ENCODE results near the gene SEMA6B.

The SEMA6B gene

DNA sequence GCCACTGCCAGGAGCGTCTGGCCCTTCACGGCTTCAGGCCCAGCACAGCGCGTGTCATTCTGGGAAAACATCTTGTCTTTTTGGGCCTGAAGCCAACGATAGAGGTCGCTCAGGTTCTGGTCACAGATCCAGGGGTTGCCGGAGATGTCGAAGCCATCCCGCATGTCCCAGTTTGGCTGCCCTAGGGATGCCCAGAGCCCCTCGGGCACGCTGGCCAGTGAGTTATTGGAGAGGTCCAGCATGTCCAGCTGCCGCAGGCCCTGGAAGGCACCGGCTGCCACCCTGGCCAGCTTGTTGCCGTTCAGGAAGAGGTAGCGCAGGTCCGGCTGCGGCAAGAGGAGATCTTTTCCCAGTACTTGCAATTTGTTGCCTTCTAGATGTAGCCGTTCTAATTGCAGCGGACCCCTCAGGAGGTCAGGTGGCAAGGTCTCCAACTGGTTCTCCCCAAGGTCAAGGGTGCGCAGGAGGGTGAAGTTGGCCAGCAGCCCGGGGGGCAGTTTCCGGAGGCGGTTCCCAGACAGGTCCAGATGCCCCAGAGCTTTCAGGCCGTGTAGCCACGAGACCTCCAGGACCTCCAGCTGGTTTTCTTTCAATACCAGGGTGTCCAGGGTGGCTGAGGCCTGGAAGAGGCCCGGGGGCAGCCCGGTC lies 21.4 kb downstream of the SEMA6B start:
- H3K27me3 ChIP-seq (ENCODE audit: insufficient read depth, poor library complexity, severe bottlenecking), result no peaks in the 10 kb centered on the region
- H3K9me3 ChIP-seq (ENCODE audit: severe bottlenecking), result no peaks in the 10 kb centered on the region
- no peak overlapping the region for H3K4me3 ChIP-seq (ENCODE audit: severe bottlenecking)
- no peak for DNase-seq (ENCODE audit: low spot score)
- H3K36me3 ChIP-seq (ENCODE audit: low read depth), result no peaks in the 10 kb centered on the region
- no peak for ATAC-seq (ENCODE audit: low read depth)
- no peak overlapping the region for H3K27ac ChIP-seq (ENCODE audit: poor library complexity, severe bottlenecking)
- TF ChIP-seq, protein P1, sequence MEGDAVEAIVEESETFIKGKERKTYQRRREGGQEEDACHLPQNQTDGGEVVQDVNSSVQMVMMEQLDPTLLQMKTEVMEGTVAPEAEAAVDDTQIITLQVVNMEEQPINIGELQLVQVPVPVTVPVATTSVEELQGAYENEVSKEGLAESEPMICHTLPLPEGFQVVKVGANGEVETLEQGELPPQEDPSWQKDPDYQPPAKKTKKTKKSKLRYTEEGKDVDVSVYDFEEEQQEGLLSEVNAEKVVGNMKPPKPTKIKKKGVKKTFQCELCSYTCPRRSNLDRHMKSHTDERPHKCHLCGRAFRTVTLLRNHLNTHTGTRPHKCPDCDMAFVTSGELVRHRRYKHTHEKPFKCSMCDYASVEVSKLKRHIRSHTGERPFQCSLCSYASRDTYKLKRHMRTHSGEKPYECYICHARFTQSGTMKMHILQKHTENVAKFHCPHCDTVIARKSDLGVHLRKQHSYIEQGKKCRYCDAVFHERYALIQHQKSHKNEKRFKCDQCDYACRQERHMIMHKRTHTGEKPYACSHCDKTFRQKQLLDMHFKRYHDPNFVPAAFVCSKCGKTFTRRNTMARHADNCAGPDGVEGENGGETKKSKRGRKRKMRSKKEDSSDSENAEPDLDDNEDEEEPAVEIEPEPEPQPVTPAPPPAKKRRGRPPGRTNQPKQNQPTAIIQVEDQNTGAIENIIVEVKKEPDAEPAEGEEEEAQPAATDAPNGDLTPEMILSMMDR (IDR thresholded peaks at IDR 0.05; ENCODE audit: poor library complexity, severe bottlenecking), result no peak
- no peaks in the 10 kb centered on the region for H3K4me1 ChIP-seq (ENCODE audit: insufficient read depth, poor library complexity, severe bottlenecking)

DNA sequence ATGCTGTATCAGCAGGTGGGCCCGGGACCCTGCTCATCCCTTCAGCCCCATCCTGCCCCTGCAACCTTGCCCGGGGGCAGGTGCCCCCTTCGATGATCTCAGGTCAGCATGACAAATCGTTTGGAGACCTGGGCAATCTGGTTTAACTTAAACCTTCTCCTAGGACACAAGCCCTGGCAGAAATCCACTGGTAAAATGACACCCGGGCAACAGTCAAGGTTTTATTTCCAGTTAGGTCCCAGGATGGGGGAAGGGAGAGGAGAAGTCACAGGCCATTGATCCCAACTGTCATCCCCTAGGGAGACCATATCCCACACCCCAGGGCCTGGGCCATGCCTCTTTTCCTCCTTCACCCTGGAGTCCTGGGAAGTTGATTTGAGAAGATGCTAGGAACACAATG lies 22.7 kb downstream of the SEMA6B start:
- Histone ChIP-seq H3K27ac (ENCODE audit: poor library complexity, severe bottlenecking) (no peak overlapping the region), H3K4me1 (ENCODE audit: insufficient read depth, poor library complexity, severe bottlenecking) (no peaks in the 10 kb centered on the region), H3K9me3 (ENCODE audit: severe bottlenecking) (no peaks in the 10 kb centered on the region), H3K36me3 (ENCODE audit: low read depth) (no peaks in the 10 kb centered on the region), H3K4me3 (ENCODE audit: severe bottlenecking) (no peak overlapping the region), H3K27me3 (ENCODE audit: insufficient read depth, poor library complexity, severe bottlenecking) (no peaks in the 10 kb centered on the region)
- DNase-seq (ENCODE audit: low spot score) (no peak), ATAC-seq (ENCODE audit: low read depth) (no peak)
- TF ChIP-seq, protein P1 (IDR thresholded peaks at IDR 0.05; ENCODE audit: poor library complexity, severe bottlenecking), result no peak

- H3K4me1 ChIP-seq (ENCODE audit: insufficient read depth, poor library complexity, severe bottlenecking), result no peaks in the 10 kb centered on the region
- ATAC-seq (ENCODE audit: low read depth), result peak; percentile 74
- no peak for DNase-seq (ENCODE audit: low spot score)
Measured at GRCh38 chr19:4534836-4535658, 24.4 kb downstream of the SEMA6B start, which contains the start of gene PLIN5. Gene PLIN5, minus strand, starts transcription at chr19:4535224. Its CDS starts 1,150 bp downstream, at chr19:4534074.

GRCh38 chr19:4533835-4534424 lies 25.6 kb downstream of the SEMA6B start:
- no peak for ATAC-seq (ENCODE audit: low read depth)
- TF ChIP-seq, protein P1 (IDR thresholded peaks at IDR 0.05; ENCODE audit: poor library complexity, severe bottlenecking), result no peak
- no peak for DNase-seq (ENCODE audit: low spot score)

More at GRCh38 chr19:4534836-4535658, 24.4 kb downstream of the SEMA6B start, which contains the start of gene PLIN5:
- Histone ChIP-seq H3K4me3 (ENCODE audit: severe bottlenecking) (no peak within 1 kb of the TSS), H3K27me3 (ENCODE audit: insufficient read depth, poor library complexity, severe bottlenecking) (no peaks in the 10 kb centered on the region), H3K9me3 (ENCODE audit: severe bottlenecking) (no peaks in the 10 kb centered on the region), H3K36me3 (ENCODE audit: low read depth) (no peaks in the 10 kb centered on the region), H3K27ac (ENCODE audit: poor library complexity, severe bottlenecking) (no peak within 1 kb of the TSS)
- TF ChIP-seq, protein P1 (IDR thresholded peaks at IDR 0.05; ENCODE audit: poor library complexity, severe bottlenecking), result no peak

More at GRCh38 chr19:4533835-4534424, 25.6 kb downstream of the SEMA6B start:
- H3K9me3 ChIP-seq (ENCODE audit: severe bottlenecking), result no peaks in the 10 kb centered on the region
- no peaks in the 10 kb centered on the region for H3K27me3 ChIP-seq (ENCODE audit: insufficient read depth, poor library complexity, severe bottlenecking)
- H3K36me3 ChIP-seq (ENCODE audit: low read depth), result no peaks in the 10 kb centered on the region
- H3K4me3 ChIP-seq (ENCODE audit: severe bottlenecking), result no peak overlapping the region
- no peak overlapping the region for H3K27ac ChIP-seq (ENCODE audit: poor library complexity, severe bottlenecking)
- no peaks in the 10 kb centered on the region for H3K4me1 ChIP-seq (ENCODE audit: insufficient read depth, poor library complexity, severe bottlenecking)
